SK-N-SH (cell line): Measurements from ENCODE around the gene TMPRSS6. TPM values are rescaled to one million over a fixed set of nuclear protein-coding genes. Genes with fewer than 3 reads are reported as not detected.

Experiments used
- CTCF ChIA-PET: fragments of 300-600, 350-600 bp; formaldehyde crosslinking; extraction: SDS; loops from one replicate; lab custom pipeline; 2021; lab: Yijun Ruan, JAX
- POLR2A ChIA-PET: fragments of 350-600 bp; sonication (Branson Sonifier 250); formaldehyde crosslinking; extraction: SDS; loops from one replicate; lab custom pipeline; 2020; ENCODE audit warnings: antibody characterized with exemption, inconsistent platforms; lab: Yijun Ruan, JAX
- DNase-seq: peaks from one replicate; pipeline ENCODE4 v3.0.0; 2012
- H2AFZ ChIP-seq: fragments of 200-600 bp; sonication (generic); 2 replicates; pipeline ENCODE4 v1.8.1; 2016; ENCODE audit warnings: antibody characterized with exemption, mild to moderate bottlenecking, low read depth
- H3F3A ChIP-seq: fragments of 200-600 bp; sonication (generic); replicated peaks from 2 replicates; pipeline ENCODE3; 2016; ENCODE audit warnings: antibody characterized with exemption, mild to moderate bottlenecking; ENCODE audit not compliant: insufficient read depth
- H3K27ac ChIP-seq, 2 experiments: fragments of 200-500 bp in 1 of 2; fragments of 200-600 bp in 1 of 2; sonication (Bioruptor generic) in 1 of 2; sonication (generic), shearing (Covaris generic) in 1 of 2; 2 replicates each; pipeline versions ENCODE4 v1.5.1 to v1.6.1; 2014 to 2016; ENCODE audit warnings: low read depth in 2 of 2, inconsistent platforms in 1 of 2, low read length in 1 of 2, mild to moderate bottlenecking in 1 of 2, mixed read lengths in 1 of 2
- H3K27me3 ChIP-seq: fragments of 200-600 bp; sonication (generic), shearing (Covaris generic); 2 replicates; pipeline ENCODE4 v1.6.1; 2016; ENCODE audit warnings: mixed run types; ENCODE audit not compliant: insufficient read depth
- H3K36me3 ChIP-seq, 2 experiments: fragments of 200-500 bp in 1 of 2; fragments of 200-600 bp in 1 of 2; sonication (Bioruptor generic) in 1 of 2; sonication (generic) in 1 of 2; replicated peaks in 1 of 2; 2 replicates each; pipeline versions ENCODE3 to v1.5.1; 2014 to 2016; ENCODE audit warnings: low read length in 1 of 2, mild to moderate bottlenecking in 1 of 2; ENCODE audit not compliant: insufficient read depth in 2 of 2, control insufficient read depth in 1 of 2
- H3K4me1 ChIP-seq, 2 experiments: fragments of 200-500 bp in 1 of 2; fragments of 200-600 bp in 1 of 2; sonication (Bioruptor generic) in 1 of 2; sonication (generic), shearing (Covaris generic) in 1 of 2; 2 replicates each; pipeline versions ENCODE4 v1.5.1 to v1.6.1; 2014 to 2016; ENCODE audit warnings: low read depth in 1 of 2, low read length in 1 of 2, mixed run types in 1 of 2; ENCODE audit not compliant: insufficient read depth in 2 of 2, control insufficient read depth in 1 of 2
- H3K4me2 ChIP-seq: fragments of 200-600 bp; sonication (generic), shearing (Covaris generic); 2 replicates; pipeline ENCODE4 v1.6.1; 2017; ENCODE audit warnings: mixed run types
- H3K4me3 ChIP-seq, 2 experiments: fragments of 200-500 bp in 1 of 2; fragments of 200-600 bp in 1 of 2; sonication (Bioruptor generic) in 1 of 2; sonication (generic), shearing (Covaris generic) in 1 of 2; 2 replicates each; pipeline versions ENCODE4 v1.5.1 to v1.8.1; 2014 to 2016; ENCODE audit warnings: low read depth in 2 of 2, inconsistent platforms in 1 of 2, low read length in 1 of 2, mild to moderate bottlenecking in 1 of 2, mixed read lengths in 1 of 2, moderate library complexity in 1 of 2
- H3K79me2 ChIP-seq: fragments of 200-600 bp; sonication (generic); 2 replicates; pipeline ENCODE4 v1.8.1; 2017; ENCODE audit warnings: mild to moderate bottlenecking; ENCODE audit not compliant: insufficient read depth
- H3K9ac ChIP-seq: fragments of 200-600 bp; sonication (generic); 2 replicates; pipeline ENCODE4 v1.6.1; 2017; ENCODE audit warnings: mixed run types
- H3K9me2 ChIP-seq: fragments of 200-600 bp; sonication (generic); 2 replicates; pipeline ENCODE4 v1.6.1; 2017; ENCODE audit warnings: mixed run types
- H3K9me3 ChIP-seq: fragments of 200-600 bp; sonication (generic); 2 replicates; pipeline ENCODE4 v1.6.1; 2017; ENCODE audit warnings: mixed run types, mild to moderate bottlenecking, moderate library complexity
- H4K20me1 ChIP-seq: fragments of 200-600 bp; sonication (generic); 2 replicates; pipeline ENCODE4 v1.6.1; 2017; ENCODE audit warnings: mild to moderate bottlenecking, mixed run types; ENCODE audit not compliant: insufficient read depth
- EZH2phosphoT487 ChIP-seq: fragments of 200-600 bp; sonication (generic); IDR thresholded peaks from 2 replicates; pipeline ENCODE4 v1.6.1; 2017; ENCODE audit warnings: low read depth, mixed run types, mild to moderate bottlenecking, antibody characterized with exemption, moderate library complexity, borderline replicate concordance
- FOSL2 ChIP-seq: IDR thresholded peaks from 2 replicates; pipeline ENCODE4 v1.4.0; 2012; ENCODE audit warnings: low read depth, mild to moderate bottlenecking, moderate library complexity, borderline replicate concordance
- IRF3 ChIP-seq: fragments of 150-350 bp; IDR thresholded peaks from 2 replicates; pipeline ENCODE4 v1.6.1; 2016; ENCODE audit warnings: mild to moderate bottlenecking, low read depth, low read length
- NRF1 ChIP-seq: IDR thresholded peaks from 2 replicates; pipeline ENCODE4 v1.6.1; 2012; ENCODE audit warnings: low read depth, mild to moderate bottlenecking, low read length
- RAD21 ChIP-seq: IDR thresholded peaks from 2 replicates; pipeline ENCODE4 v1.6.1; 2012; ENCODE audit warnings: mild to moderate bottlenecking, low read length
- SMC3 ChIP-seq: IDR thresholded peaks from 2 replicates; pipeline ENCODE4 v1.6.1; 2012; ENCODE audit warnings: low read depth, low read length, improper control_type of control experiment
- TEAD4 ChIP-seq: IDR thresholded peaks from 2 replicates; pipeline ENCODE4 v1.4.0; 2012; ENCODE audit warnings: mild to moderate bottlenecking, borderline replicate concordance; ENCODE audit not compliant: insufficient read depth
- YY1 ChIP-seq: IDR thresholded peaks from 2 replicates; pipeline ENCODE4 v1.4.0; 2012; ENCODE audit warnings: low read depth, mild to moderate bottlenecking
- WGBS: methylation state at CpG from one replicate; pipeline ENCODE4 v1.1.6; 2017; ENCODE audit warnings: low lambda C conversion rate; 5-methylcytosine and 5-hydroxymethylcytosine counted together
- polyA plus RNA-seq, 3 experiments: library from polyadenylated mRNA; depleted of rRNA; stranded (reverse); fragments of >200 nt; gene quantifications; 2 replicates each; pipeline ENCODE4 v1.2.3, GENCODE V29; 2012
- TF ChIP-seq, protein P1 (sequence below): fragments of 200-600 bp; sonication (generic); IDR thresholded peaks from 2 replicates; pipeline ENCODE4 v1.6.1; 2017; ENCODE audit warnings: antibody characterized with exemption, mild to moderate bottlenecking, moderate library complexity
- TF ChIP-seq, protein P2 (sequence below): IDR thresholded peaks from 2 replicates; pipeline ENCODE4 v1.6.1; 2012; ENCODE audit warnings: mild to moderate bottlenecking, low read depth, low read length, moderate library complexity
- TF ChIP-seq, protein P3 (sequence below): IDR thresholded peaks from 2 replicates; pipeline ENCODE4 v1.4.0; 2012; ENCODE audit warnings: low read depth, borderline replicate concordance

The TMPRSS6 gene
- polyA plus RNA-seq, 1 of the 3 experiments (the other 2 are of a cell fraction), result not detected

GRCh38 chr22:37155971-37156370 is 46.5 kb upstream of the TMPRSS6 start:
- no peaks in the 10 kb centered on the region for H3K27me3 ChIP-seq
- ChIA-PET CTCF (interaction anchor here (0.7 to 2.5 kb wide), 3 partner anchors 10 to 43 kb away, joined by 3 to 13 read pairs (median 3); no protein-coding TSS in a partner anchor), POLR2A (no interaction called here)
- no peaks in the 10 kb centered on the region for H3K9me2 ChIP-seq
- H2AFZ ChIP-seq, result no peak overlapping the region
- TF ChIP-seq SMC3 (no peak), IRF3 (no peak)
- TF ChIP-seq, protein P1, sequence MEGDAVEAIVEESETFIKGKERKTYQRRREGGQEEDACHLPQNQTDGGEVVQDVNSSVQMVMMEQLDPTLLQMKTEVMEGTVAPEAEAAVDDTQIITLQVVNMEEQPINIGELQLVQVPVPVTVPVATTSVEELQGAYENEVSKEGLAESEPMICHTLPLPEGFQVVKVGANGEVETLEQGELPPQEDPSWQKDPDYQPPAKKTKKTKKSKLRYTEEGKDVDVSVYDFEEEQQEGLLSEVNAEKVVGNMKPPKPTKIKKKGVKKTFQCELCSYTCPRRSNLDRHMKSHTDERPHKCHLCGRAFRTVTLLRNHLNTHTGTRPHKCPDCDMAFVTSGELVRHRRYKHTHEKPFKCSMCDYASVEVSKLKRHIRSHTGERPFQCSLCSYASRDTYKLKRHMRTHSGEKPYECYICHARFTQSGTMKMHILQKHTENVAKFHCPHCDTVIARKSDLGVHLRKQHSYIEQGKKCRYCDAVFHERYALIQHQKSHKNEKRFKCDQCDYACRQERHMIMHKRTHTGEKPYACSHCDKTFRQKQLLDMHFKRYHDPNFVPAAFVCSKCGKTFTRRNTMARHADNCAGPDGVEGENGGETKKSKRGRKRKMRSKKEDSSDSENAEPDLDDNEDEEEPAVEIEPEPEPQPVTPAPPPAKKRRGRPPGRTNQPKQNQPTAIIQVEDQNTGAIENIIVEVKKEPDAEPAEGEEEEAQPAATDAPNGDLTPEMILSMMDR, result no peak
- 92% methylated on average over 8 of the region's 8 CpGs for WGBS
- H3F3A ChIP-seq, result no peaks in the 10 kb centered on the region
- no peak overlapping the region for H3K4me3 ChIP-seq
- H3K9ac ChIP-seq, result no peak overlapping the region
- H3K36me3 ChIP-seq, result no peaks in the 10 kb centered on the region
- no peaks in the 10 kb centered on the region for H3K4me1 ChIP-seq
- H3K4me2 ChIP-seq, result no peak overlapping the region
- H3K27ac ChIP-seq, result no peak overlapping the region
- DNase-seq, result no peak
- no peaks in the 10 kb centered on the region for H3K79me2 ChIP-seq
- no peaks in the 10 kb centered on the region for H4K20me1 ChIP-seq
- no peaks in the 10 kb centered on the region for H3K9me3 ChIP-seq

DNA sequence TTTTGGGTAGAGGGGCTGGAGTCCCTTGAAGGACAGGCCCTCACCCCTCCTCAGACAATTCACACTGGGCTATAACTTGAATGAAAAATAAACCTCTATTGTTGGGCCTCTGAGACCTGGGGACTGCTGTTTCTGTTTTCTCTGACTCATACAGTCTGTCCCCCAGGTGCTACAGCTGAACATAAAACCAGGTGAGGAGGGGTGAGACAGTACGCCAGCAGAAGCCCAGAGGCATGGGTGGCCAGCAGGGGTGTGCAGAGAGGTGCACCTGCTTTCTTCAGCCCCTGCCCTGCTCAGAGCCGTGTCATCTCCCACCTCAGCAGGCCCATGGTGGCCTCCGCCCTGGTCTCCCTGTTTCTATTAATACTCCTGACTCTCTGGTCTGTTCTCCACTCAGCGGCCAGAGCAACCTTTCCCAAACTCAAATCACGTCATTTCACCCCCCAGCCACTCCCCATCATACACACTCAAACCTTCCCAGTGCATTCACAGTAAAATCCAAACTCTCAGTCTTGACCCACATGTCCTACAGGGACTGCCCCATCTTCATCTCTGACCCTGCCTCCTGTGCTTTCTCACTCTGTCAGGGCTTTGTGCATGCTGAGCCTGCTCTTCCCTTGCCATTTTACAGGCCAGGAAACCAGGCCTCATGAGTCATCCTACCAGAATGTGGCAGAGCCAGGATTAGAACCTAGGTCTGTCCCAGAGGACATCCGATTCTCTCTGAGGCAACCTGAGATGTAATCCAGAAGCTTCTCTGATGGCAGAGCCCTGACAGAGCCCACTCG is 45.6 kb upstream of the TMPRSS6 start:
- Histone ChIP-seq H3K27me3 (no peaks in the 10 kb centered on the region), H3K4me2 (no peak overlapping the region), H2AFZ (no peak overlapping the region), H3K9me3 (no peaks in the 10 kb centered on the region), H3F3A (no peaks in the 10 kb centered on the region), H3K79me2 (no peaks in the 10 kb centered on the region), H3K9ac (no peak overlapping the region), H4K20me1 (no peaks in the 10 kb centered on the region), H3K36me3 (no peaks in the 10 kb centered on the region), H3K4me3 (no peak overlapping the region), H3K27ac (no peak overlapping the region), H3K9me2 (no peaks in the 10 kb centered on the region), H3K4me1 (no peaks in the 10 kb centered on the region)
- DNase-seq, result no peak
- ChIA-PET CTCF (no interaction called here), POLR2A (interaction anchor here (0.6 kb wide), 1 partner anchor 69 kb away, joined by 3 read pairs; no protein-coding TSS in a partner anchor)
- WGBS, result 80% methylated on average over 6 of the region's 7 CpGs
- TF ChIP-seq EZH2phosphoT487, result no peak
- TF ChIP-seq FOSL2, result no peak
- TF ChIP-seq RAD21, result no peak
- no peak for TF ChIP-seq TEAD4
- TF ChIP-seq, protein P2, sequence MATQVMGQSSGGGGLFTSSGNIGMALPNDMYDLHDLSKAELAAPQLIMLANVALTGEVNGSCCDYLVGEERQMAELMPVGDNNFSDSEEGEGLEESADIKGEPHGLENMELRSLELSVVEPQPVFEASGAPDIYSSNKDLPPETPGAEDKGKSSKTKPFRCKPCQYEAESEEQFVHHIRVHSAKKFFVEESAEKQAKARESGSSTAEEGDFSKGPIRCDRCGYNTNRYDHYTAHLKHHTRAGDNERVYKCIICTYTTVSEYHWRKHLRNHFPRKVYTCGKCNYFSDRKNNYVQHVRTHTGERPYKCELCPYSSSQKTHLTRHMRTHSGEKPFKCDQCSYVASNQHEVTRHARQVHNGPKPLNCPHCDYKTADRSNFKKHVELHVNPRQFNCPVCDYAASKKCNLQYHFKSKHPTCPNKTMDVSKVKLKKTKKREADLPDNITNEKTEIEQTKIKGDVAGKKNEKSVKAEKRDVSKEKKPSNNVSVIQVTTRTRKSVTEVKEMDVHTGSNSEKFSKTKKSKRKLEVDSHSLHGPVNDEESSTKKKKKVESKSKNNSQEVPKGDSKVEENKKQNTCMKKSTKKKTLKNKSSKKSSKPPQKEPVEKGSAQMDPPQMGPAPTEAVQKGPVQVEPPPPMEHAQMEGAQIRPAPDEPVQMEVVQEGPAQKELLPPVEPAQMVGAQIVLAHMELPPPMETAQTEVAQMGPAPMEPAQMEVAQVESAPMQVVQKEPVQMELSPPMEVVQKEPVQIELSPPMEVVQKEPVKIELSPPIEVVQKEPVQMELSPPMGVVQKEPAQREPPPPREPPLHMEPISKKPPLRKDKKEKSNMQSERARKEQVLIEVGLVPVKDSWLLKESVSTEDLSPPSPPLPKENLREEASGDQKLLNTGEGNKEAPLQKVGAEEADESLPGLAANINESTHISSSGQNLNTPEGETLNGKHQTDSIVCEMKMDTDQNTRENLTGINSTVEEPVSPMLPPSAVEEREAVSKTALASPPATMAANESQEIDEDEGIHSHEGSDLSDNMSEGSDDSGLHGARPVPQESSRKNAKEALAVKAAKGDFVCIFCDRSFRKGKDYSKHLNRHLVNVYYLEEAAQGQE, result no peak
- no peak for TF ChIP-seq YY1
- TF ChIP-seq, protein P3, sequence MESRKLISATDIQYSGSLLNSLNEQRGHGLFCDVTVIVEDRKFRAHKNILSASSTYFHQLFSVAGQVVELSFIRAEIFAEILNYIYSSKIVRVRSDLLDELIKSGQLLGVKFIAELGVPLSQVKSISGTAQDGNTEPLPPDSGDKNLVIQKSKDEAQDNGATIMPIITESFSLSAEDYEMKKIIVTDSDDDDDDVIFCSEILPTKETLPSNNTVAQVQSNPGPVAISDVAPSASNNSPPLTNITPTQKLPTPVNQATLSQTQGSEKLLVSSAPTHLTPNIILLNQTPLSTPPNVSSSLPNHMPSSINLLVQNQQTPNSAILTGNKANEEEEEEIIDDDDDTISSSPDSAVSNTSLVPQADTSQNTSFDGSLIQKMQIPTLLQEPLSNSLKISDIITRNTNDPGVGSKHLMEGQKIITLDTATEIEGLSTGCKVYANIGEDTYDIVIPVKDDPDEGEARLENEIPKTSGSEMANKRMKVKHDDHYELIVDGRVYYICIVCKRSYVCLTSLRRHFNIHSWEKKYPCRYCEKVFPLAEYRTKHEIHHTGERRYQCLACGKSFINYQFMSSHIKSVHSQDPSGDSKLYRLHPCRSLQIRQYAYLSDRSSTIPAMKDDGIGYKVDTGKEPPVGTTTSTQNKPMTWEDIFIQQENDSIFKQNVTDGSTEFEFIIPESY, result no peak
- TF ChIP-seq NRF1, result no peak
